Stimulated activated memory B cell treated with anti-CD40 and anti-IgM and Interleukin-4, amounts not matched to agents 10 μg/mL and 1 μg/mL and 100 μg/mL, for 72 hours (primary cell): ENCODE results near the gene SPNS1.
A peak's percentile ranks its signal among the peaks of the same experiment; 100 is the strongest.
"Not testable (repeated sequence)": the region's sequence is repeated elsewhere in the genome, so short reads cannot be mapped to it uniquely, and the experiment has no call there.

Experiments
- ATAC-seq: fragments of 150-1000 bp; cut with Tn5 transposase; 2 replicates; pipeline ENCODE4 v1.10.0; 2021
- H3K27ac Mint-ChIP-seq: one replicate; pipeline ENCODE4 v1.8.0; 2022; ENCODE audit warnings: mild to moderate bottlenecking, mixed read lengths
- H3K27me3 Mint-ChIP-seq: one replicate; pipeline ENCODE4 v1.8.0; 2022; ENCODE audit warnings: mixed read lengths
- H3K36me3 Mint-ChIP-seq: one replicate; pipeline ENCODE4 v1.8.0; 2022; ENCODE audit warnings: mixed read lengths
- H3K4me1 Mint-ChIP-seq: one replicate; pipeline ENCODE4 v1.8.0; 2022; ENCODE audit warnings: mixed read lengths
- H3K4me3 Mint-ChIP-seq: one replicate; pipeline ENCODE4 v1.8.0; 2022; ENCODE audit warnings: mild to moderate bottlenecking, moderate library complexity, mixed read lengths
- H3K9me3 Mint-ChIP-seq: one replicate; pipeline ENCODE4 v1.8.0; 2022; ENCODE audit warnings: mixed read lengths

Gene SPNS1

GRCh38 chr16:28980330-28980729, 5.8 kb downstream of the SPNS1 start:
- H3K27me3 Mint-ChIP-seq, H3K27ac Mint-ChIP-seq, ATAC-seq, H3K4me3 Mint-ChIP-seq, H3K9me3 Mint-ChIP-seq: not testable (repeated sequence)
- Mint-ChIP-seq H3K4me1 (peaks cover 38% of the 10 kb centered on the region), H3K36me3 (peaks cover 63% of the 10 kb centered on the region)

- Mint-ChIP-seq H3K4me3 (no peak overlapping the region), H3K4me1 (peaks cover 38% of the 10 kb centered on the region), H3K27ac (no peak overlapping the region), H3K9me3 (peaks cover 2% of the 10 kb centered on the region), H3K27me3 (no peaks in the 10 kb centered on the region), H3K36me3 (peaks cover 69% of the 10 kb centered on the region)
- ATAC-seq = no peak
Measured at GRCh38 chr16:28980929-28981328, 6.4 kb downstream of the SPNS1 start.

- H3K4me3 Mint-ChIP-seq = no peak overlapping the region
- no peak overlapping the region for H3K27ac Mint-ChIP-seq
- ATAC-seq = no peak
- H3K36me3 Mint-ChIP-seq = peaks cover 75% of the 10 kb centered on the region
- H3K9me3 Mint-ChIP-seq = peaks cover 2% of the 10 kb centered on the region
- H3K27me3 Mint-ChIP-seq = no peaks in the 10 kb centered on the region
- peaks cover 33% of the 10 kb centered on the region for H3K4me1 Mint-ChIP-seq
Measured at GRCh38 chr16:28981517-28981916, 6.9 kb downstream of the SPNS1 start.

GRCh38 chr16:28982418-28982817, 7.8 kb downstream of the SPNS1 start:
- H3K4me1 Mint-ChIP-seq = peaks cover 31% of the 10 kb centered on the region
- peaks cover 7% of the 10 kb centered on the region for H3K9me3 Mint-ChIP-seq
- H3K4me3 Mint-ChIP-seq = no peak overlapping the region
- no peak overlapping the region for H3K27ac Mint-ChIP-seq
- ATAC-seq = no peak
- H3K27me3 Mint-ChIP-seq = no peaks in the 10 kb centered on the region
- H3K36me3 Mint-ChIP-seq = peaks cover 79% of the 10 kb centered on the region

DNA sequence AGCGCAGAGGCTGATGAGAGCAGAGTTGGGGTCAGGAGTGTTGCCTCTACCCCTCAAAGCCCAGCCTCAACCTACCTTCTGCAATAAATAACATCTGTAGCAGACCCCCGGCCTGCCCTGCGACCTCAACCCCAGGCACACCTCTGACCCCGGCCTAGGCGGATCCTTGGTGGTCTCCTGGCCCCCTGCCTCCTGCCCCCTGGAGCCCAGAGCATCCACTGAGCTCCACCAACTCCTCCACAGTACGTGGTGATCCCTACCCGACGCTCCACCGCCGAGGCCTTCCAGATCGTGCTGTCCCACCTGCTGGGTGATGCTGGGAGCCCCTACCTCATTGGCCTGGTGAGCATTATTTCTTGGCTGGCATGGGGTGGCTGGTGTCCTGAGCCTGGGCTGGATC, 8.4 kb downstream of the SPNS1 start:
- Mint-ChIP-seq H3K36me3 (peaks cover 80% of the 10 kb centered on the region), H3K4me3 (no peak overlapping the region), H3K27me3 (no peaks in the 10 kb centered on the region), H3K9me3 (peaks cover 9% of the 10 kb centered on the region), H3K4me1 (peaks cover 29% of the 10 kb centered on the region), H3K27ac (no peak overlapping the region)
- no peak for ATAC-seq

DNA sequence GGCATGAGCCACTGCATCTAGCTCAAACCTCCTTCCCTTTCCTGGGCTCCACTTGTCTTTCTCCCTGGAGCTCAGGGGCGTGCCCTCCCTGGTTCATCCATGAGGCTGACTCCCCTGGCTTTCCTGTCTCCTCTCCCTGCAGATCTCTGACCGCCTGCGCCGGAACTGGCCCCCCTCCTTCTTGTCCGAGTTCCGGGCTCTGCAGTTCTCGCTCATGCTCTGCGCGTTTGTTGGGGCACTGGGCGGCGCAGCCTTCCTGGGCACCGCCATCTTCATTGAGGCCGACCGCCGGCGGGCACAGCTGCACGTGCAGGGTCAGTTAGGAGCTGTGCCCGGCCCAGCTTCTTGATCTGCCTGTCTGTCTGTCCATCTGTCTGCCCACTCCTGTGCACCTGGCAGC, 9.1 kb downstream of the SPNS1 start:
- Mint-ChIP-seq H3K4me3 (no peak overlapping the region), H3K27ac (no peak overlapping the region), H3K36me3 (peaks cover 77% of the 10 kb centered on the region), H3K27me3 (no peaks in the 10 kb centered on the region), H3K4me1 (peaks cover 23% of the 10 kb centered on the region), H3K9me3 (peaks cover 9% of the 10 kb centered on the region)
- no peak for ATAC-seq

GRCh38 chr16:28984091-28984490, 9.5 kb downstream of the SPNS1 start:
- ATAC-seq = no peak
- H3K4me1 Mint-ChIP-seq = peaks cover 21% of the 10 kb centered on the region
- peaks cover 76% of the 10 kb centered on the region for H3K36me3 Mint-ChIP-seq
- no peak overlapping the region for H3K4me3 Mint-ChIP-seq
- H3K9me3 Mint-ChIP-seq = peaks cover 9% of the 10 kb centered on the region
- H3K27ac Mint-ChIP-seq = no peak overlapping the region
- H3K27me3 Mint-ChIP-seq = no peaks in the 10 kb centered on the region

DNA sequence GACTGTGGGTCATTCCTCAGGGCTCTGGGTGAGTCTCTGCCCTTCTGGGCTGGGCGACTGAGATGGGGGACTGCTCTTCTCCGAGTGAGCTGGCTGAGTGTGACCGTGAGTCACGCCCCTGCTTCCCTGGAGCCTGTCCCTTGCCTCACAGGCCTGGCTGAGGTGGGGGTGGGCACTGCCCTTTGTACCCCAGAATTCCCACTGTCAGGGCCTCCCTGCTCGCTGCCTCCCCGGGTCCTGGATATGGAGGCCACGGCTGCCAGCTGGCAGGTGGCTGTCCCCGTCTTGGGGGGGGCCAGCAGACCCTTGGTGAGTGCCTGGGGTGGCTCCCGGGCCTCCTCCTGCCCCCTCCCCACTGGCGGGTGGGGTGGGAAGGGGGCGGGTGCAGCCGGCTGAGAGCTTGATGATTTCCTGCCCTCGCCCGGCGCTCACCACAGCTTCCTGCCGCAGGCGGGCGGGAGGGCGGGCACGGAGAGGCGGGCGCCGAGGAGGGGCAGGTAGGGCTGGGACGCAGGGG, 10.1 kb downstream of the SPNS1 start, which contains the start of gene LAT:
LAT (plus strand) TSS at position 434 of the 517 bp plus-strand sequence. CDS start 366 bp downstream, outside the sequence.
- H3K27ac Mint-ChIP-seq = no peak within 1 kb of the TSS
- H3K9me3 Mint-ChIP-seq = peaks cover 9% of the 10 kb centered on the region
- peak; percentile 58 for ATAC-seq
- peaks cover 21% of the 10 kb centered on the region for H3K4me1 Mint-ChIP-seq
- peaks cover 82% of the 10 kb centered on the region for H3K36me3 Mint-ChIP-seq
- H3K4me3 Mint-ChIP-seq = peak within 1 kb of the TSS; percentile 32
- H3K27me3 Mint-ChIP-seq = no peaks in the 10 kb centered on the region

GRCh38 chr16:28985211-28986041, 10.8 kb downstream of the SPNS1 start:
- Mint-ChIP-seq H3K4me1 (peaks cover 21% of the 10 kb centered on the region), H3K27me3 (no peaks in the 10 kb centered on the region), H3K4me3 (peak overlapping the region; percentile 32), H3K9me3 (peaks cover 9% of the 10 kb centered on the region), H3K36me3 (peaks cover 89% of the 10 kb centered on the region), H3K27ac (no peak overlapping the region)
- ATAC-seq = no peak

DNA sequence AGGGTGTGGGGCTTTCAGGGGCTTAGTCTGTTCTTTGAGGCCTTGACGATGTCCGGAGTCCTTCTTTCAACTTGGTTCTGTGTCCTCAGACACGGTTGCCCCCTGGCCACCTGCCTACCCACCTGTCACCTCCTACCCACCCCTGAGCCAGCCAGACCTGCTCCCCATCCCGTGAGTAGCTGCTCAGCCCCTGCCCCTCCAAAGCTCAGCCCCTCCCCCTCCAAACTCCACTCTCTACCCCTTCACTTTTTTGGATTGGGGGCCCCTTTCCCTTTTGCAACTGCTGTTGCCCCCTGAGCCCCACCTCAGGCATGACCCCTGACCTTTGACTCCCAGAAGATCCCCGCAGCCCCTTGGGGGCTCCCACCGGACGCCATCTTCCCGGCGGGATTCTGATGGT, 11.5 kb downstream of the SPNS1 start:
- Mint-ChIP-seq H3K36me3 (peaks cover 86% of the 10 kb centered on the region), H3K9me3 (peaks cover 9% of the 10 kb centered on the region), H3K4me3 (no peak overlapping the region), H3K27me3 (no peaks in the 10 kb centered on the region), H3K4me1 (peaks cover 21% of the 10 kb centered on the region), H3K27ac (no peak overlapping the region)
- no peak for ATAC-seq

DNA sequence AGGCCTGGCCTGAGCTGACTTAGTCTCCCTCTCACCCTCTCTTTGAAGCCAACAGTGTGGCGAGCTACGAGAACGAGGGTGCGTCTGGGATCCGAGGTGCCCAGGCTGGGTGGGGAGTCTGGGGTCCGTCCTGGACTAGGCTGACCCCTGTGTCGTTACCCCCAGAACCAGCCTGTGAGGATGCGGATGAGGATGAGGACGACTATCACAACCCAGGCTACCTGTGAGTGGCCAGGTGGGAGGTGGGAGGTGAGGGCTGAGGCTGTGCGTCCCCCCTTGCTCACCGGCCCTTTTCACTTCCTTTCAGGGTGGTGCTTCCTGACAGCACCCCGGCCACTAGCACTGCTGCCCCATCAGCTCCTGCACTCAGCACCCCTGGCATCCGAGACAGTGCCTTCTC, 11.9 kb downstream of the SPNS1 start:
- Mint-ChIP-seq H3K27ac (no peak overlapping the region), H3K4me3 (no peak overlapping the region), H3K27me3 (no peaks in the 10 kb centered on the region), H3K36me3 (peaks cover 82% of the 10 kb centered on the region), H3K4me1 (peaks cover 21% of the 10 kb centered on the region), H3K9me3 (peaks cover 9% of the 10 kb centered on the region)
- ATAC-seq = no peak

DNA sequence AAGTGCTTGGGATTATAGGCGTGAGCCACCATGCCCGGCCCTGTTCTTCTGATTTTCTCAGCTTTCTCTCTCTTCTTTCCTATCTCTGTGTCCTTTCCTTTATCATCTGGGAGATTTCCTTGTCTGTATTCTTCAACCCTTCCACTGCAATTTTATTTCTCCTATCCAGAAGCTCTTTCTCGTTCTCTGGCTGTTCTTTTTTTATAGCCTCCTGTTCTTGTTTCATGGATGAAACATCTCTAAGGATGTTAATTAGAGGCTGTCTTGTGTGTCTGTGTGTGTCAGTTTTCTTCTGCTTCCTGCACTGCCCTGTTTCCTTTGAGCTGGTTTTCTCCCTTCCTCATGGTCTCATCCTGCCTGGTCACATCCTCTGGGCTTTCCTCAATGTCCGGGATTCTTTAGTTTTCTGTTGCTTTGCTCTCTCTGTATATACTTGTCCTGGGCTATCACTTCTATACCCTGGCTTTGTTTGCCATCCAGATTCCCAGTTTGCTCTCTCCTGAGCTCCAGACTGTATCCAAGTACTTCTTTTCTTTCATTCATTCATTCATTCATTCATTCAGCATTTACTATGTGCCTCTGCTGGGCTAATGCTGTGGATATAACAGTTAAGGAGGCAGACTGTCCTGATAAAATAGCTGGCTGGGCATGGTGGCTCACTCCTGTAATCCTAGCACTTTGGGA, 12.7 kb downstream of the SPNS1 start:
- H3K4me1 Mint-ChIP-seq = peaks cover 21% of the 10 kb centered on the region

DNA sequence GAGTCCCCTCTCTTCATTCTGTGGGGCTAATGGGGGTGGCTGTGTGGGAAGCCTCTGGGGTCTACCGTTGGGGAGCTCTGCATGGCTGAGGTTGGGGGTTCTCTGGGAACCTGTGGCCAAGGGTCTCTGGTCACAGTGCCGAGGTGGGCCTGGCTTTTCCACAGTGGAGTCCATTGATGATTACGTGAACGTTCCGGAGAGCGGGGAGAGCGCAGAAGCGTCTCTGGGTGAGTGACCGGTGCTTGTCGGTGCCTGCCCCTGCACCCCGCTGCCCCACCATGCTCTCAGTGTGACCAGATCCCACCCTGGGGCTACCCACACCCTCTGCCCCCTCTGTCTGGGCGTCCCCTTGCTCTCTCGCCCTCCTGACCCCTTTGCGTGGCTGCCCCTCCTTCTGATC, 14.8 kb downstream of the SPNS1 start:
- no peak for ATAC-seq
- no peak overlapping the region for H3K27ac Mint-ChIP-seq
- peaks cover 12% of the 10 kb centered on the region for H3K4me1 Mint-ChIP-seq
- H3K4me3 Mint-ChIP-seq = no peak overlapping the region
- H3K27me3 Mint-ChIP-seq = no peaks in the 10 kb centered on the region
- peaks cover 53% of the 10 kb centered on the region for H3K36me3 Mint-ChIP-seq
- peaks cover 7% of the 10 kb centered on the region for H3K9me3 Mint-ChIP-seq

More for the DNA sequence above, 12.7 kb downstream of the SPNS1 start:
- peaks cover 7% of the 10 kb centered on the region for H3K9me3 Mint-ChIP-seq
- no peak overlapping the region for H3K27ac Mint-ChIP-seq
- no peak overlapping the region for H3K4me3 Mint-ChIP-seq
- ATAC-seq = no peak
- peaks cover 73% of the 10 kb centered on the region for H3K36me3 Mint-ChIP-seq
- no peaks in the 10 kb centered on the region for H3K27me3 Mint-ChIP-seq

DNA sequence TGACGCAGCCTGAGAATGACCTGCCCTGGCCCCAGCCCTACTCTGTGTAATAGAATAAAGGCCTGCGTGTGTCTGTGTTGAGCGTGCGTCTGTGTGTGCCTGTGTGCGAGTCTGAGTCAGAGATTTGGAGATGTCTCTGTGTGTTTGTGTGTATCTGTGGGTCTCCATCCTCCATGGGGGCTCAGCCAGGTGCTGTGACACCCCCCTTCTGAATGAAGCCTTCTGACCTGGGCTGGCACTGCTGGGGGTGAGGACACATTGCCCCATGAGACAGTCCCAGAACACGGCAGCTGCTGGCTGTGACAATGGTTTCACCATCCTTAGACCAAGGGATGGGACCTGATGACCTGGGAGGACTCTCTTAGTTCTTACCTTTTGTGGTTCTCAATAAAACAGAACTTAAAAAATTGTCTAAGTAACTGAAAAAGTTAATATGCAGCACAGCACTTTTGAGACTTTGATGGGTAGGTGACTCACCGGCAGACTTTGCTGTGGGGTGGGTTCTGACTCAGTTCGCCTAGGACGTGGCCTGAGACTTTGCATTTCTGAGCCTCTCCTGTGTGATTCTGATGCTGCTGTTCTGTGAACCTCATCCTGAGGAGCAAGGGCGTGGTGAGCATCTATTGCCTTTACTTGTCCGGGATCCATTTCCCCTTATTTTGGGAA, 15.9 kb downstream of the SPNS1 start:
- Mint-ChIP-seq H3K36me3 (peaks cover 46% of the 10 kb centered on the region), H3K27ac (no peak overlapping the region), H3K27me3 (no peaks in the 10 kb centered on the region), H3K4me3 (no peak overlapping the region), H3K4me1 (peaks cover 4% of the 10 kb centered on the region), H3K9me3 (peaks cover 7% of the 10 kb centered on the region)
- no peak for ATAC-seq

DNA sequence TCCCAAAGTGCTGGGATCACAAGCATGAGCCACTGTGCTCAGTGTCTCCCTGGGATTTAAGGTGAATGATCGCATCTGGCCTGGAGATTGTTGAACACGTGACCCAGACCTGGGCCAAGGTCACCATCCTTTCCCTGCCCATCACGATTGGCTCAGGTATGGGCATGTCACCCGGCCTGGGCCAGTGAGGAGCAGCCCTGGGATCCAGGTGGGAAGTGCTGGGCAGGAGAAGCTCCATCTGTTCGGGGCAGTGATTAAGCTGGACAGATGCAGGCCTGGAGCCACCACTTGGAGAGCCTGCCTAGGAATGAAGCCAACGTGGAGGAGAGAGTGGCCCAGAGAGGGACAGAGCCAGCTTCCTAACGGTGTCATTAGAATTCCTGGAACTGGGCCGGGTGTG, 17.1 kb downstream of the SPNS1 start:
- no peak for ATAC-seq
- Mint-ChIP-seq H3K4me1 (no peaks in the 10 kb centered on the region), H3K27me3 (no peaks in the 10 kb centered on the region), H3K27ac (no peak overlapping the region), H3K4me3 (no peak overlapping the region), H3K36me3 (peaks cover 37% of the 10 kb centered on the region), H3K9me3 (peaks cover 7% of the 10 kb centered on the region)
